MCF 10A (cell line): ENCODE data around the gene ACOT12. TPM values are rescaled to one million over a fixed set of nuclear protein-coding genes. Genes with fewer than 3 reads are reported as not detected.
"Not testable (repeated sequence)": the region's sequence is repeated elsewhere in the genome, so short reads cannot be mapped to it uniquely, and the experiment has no call there.

ENCODE experiments used
- BruUV-seq: library from RNA; stranded (reverse); fragments of 400-500 nt; replicated peaks from 2 replicates; lab custom pipeline; 2021; lab: Mats Ljungman, UMichigan
- CTCF ChIA-PET: fragments of 300-600 bp; sonication (Branson Sonifier 250); formaldehyde crosslinking; extraction: SDS; loops from one replicate; lab custom pipeline; 2021; ENCODE audit warnings: antibody characterized with exemption, inconsistent platforms; lab: Yijun Ruan, JAX
- POLR2A ChIA-PET: fragments of 300-600, 350-650 bp; sonication (Branson Sonifier 250); formaldehyde crosslinking; extraction: SDS; loops from one replicate; lab custom pipeline; 2020; ENCODE audit warnings: antibody characterized with exemption, inconsistent platforms; lab: Yijun Ruan, JAX
- DNase-seq: peaks from one replicate; pipeline ENCODE4 v3.0.0-alpha.2; 2018; ENCODE audit not compliant: unreplicated experiment
- H3K27ac Mint-ChIP-seq: one replicate; pipeline ENCODE4 v1.8.0; 2022; ENCODE audit warnings: mild to moderate bottlenecking, low read depth, mixed read lengths; ENCODE audit not compliant: unreplicated experiment
- H3K27me3 Mint-ChIP-seq: one replicate; pipeline ENCODE4 v1.8.0; 2022; ENCODE audit warnings: mixed read lengths; ENCODE audit not compliant: insufficient read depth, unreplicated experiment
- H3K36me3 Mint-ChIP-seq: one replicate; pipeline ENCODE4 v1.8.0; 2022; ENCODE audit warnings: mild to moderate bottlenecking, moderate library complexity, mixed read lengths; ENCODE audit not compliant: insufficient read depth, unreplicated experiment
- H3K4me1 Mint-ChIP-seq: one replicate; pipeline ENCODE4 v1.8.0; 2022; ENCODE audit warnings: mixed read lengths; ENCODE audit not compliant: insufficient read depth, unreplicated experiment
- H3K4me3 Mint-ChIP-seq: one replicate; pipeline ENCODE4 v1.8.0; 2022; ENCODE audit warnings: mild to moderate bottlenecking, moderate library complexity, mixed read lengths; ENCODE audit not compliant: unreplicated experiment
- H3K9me3 Mint-ChIP-seq: one replicate; pipeline ENCODE4 v1.8.0; 2022; ENCODE audit warnings: mixed read lengths; ENCODE audit not compliant: unreplicated experiment
- CTCF ChIP-seq: fragments of 200-600 bp; IDR thresholded peaks from one replicate; pipeline ENCODE4 v1.8.0; 2022; ENCODE audit warnings: antibody characterized with exemption, mild to moderate bottlenecking; ENCODE audit not compliant: unreplicated experiment
- intact Hi-C: fragments of 100-400 bp; cut with micrococcal nuclease; formaldehyde crosslinking; loops from 2 replicates; pipeline ENCODE4 v1.14.1; 2022
- total RNA-seq: library from RNA; stranded (reverse); gene quantifications from 2 replicates; pipeline ENCODE4 v1.2.3, GENCODE V29; 2022

ACOT12 gene
- total RNA-seq, 1 experiment from 2014 or later = not detected

DNA sequence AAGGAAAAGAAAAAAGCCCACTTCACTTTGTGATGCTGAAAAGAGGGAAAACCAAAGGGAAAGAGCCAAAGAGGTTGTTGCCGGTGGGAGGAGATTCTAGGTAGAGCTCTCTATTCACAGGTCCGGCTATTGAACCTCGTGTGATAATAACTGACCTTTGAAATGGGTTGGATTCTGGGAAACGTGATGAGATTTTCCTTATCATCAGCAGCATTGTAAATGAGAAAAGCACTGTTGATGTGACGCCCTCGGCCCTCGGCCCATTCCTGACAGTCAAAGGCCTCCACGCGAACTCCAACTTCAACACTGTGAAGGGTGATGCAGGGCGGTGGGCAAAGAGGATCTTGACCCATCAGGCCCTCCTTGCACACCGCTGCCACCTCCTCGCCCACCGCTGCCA is 49.2 kb downstream of the ACOT12 start:
- no peak for DNase-seq
- Mint-ChIP-seq H3K27ac (no peak overlapping the region), H3K36me3 (no peaks in the 10 kb centered on the region), H3K4me3 (no peak overlapping the region), H3K27me3 (no peaks in the 10 kb centered on the region), H3K9me3 (no peaks in the 10 kb centered on the region), H3K4me1 (no peaks in the 10 kb centered on the region)
- POLR2A ChIA-PET = interaction anchor here (0.5 kb wide), 1 partner anchor 670 kb away, joined by 3 read pairs; no protein-coding TSS in a partner anchor
- BruUV-seq = no TSS peak
- CTCF ChIA-PET = no interaction called here
- intact Hi-C loops = no loop called here
- no peak for TF ChIP-seq CTCF

GRCh38 chr5:81338213-81338612 is 55.7 kb downstream of the ACOT12 start:
- H3K4me1 Mint-ChIP-seq, H3K4me3 Mint-ChIP-seq, H3K36me3 Mint-ChIP-seq, H3K27me3 Mint-ChIP-seq, CTCF ChIA-PET, DNase-seq, H3K27ac Mint-ChIP-seq, POLR2A ChIA-PET, H3K9me3 Mint-ChIP-seq, intact Hi-C loops, BruUV-seq: not testable (repeated sequence)

- Mint-ChIP-seq H3K36me3 (no peaks in the 10 kb centered on the region), H3K27ac (no peak overlapping the region), H3K27me3 (no peaks in the 10 kb centered on the region), H3K4me1 (no peaks in the 10 kb centered on the region), H3K4me3 (no peak overlapping the region), H3K9me3 (no peaks in the 10 kb centered on the region)
- TF ChIP-seq CTCF = no peak
- no TSS peak for BruUV-seq
- DNase-seq = no peak
- POLR2A ChIA-PET = interaction anchor here (0.9 kb wide), 1 partner anchor 9 kb away, joined by 3 read pairs; no protein-coding TSS in a partner anchor
- CTCF ChIA-PET = no interaction called here
- intact Hi-C loops = no loop called here
Measured at GRCh38 chr5:81337803-81338202, 56.1 kb downstream of the ACOT12 start.

DNA sequence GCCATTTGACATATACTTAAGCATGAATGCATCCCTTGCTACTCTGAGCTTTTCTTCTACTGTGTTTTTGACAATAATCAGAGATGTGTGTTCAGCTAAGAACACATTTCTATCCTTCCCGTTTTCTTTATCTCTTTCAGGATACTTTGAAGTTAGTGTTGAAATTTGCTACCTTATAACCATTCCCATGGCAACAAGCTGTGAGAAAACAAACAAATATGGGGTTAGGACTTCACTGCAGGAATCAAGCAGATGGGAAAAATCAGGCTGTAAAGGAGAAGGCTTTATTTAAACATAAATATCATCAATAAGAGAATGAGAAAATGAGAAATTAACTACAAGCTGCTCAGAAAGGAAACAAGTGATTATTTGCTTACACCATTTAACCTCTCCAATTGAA is 57.4 kb downstream of the ACOT12 start:
- no peaks in the 10 kb centered on the region for H3K4me1 Mint-ChIP-seq
- BruUV-seq = no TSS peak
- ChIA-PET POLR2A (no interaction called here), CTCF (interaction anchor here (0.6 to 0.8 kb wide), 2 partner anchors 17 to 771 kb away, joined by 3 read pairs; no protein-coding TSS in a partner anchor)
- H3K4me3 Mint-ChIP-seq = no peak overlapping the region
- H3K36me3 Mint-ChIP-seq = no peaks in the 10 kb centered on the region
- no peak for TF ChIP-seq CTCF
- DNase-seq = no peak
- H3K27ac Mint-ChIP-seq = no peak overlapping the region
- H3K9me3 Mint-ChIP-seq = no peaks in the 10 kb centered on the region
- H3K27me3 Mint-ChIP-seq = no peaks in the 10 kb centered on the region
- intact Hi-C loops = no loop called here

GRCh38 chr5:81335946-81336345 is 58.0 kb downstream of the ACOT12 start:
- Mint-ChIP-seq H3K4me1 (no peaks in the 10 kb centered on the region), H3K27ac (no peak overlapping the region), H3K27me3 (no peaks in the 10 kb centered on the region), H3K36me3 (no peaks in the 10 kb centered on the region), H3K4me3 (no peak overlapping the region), H3K9me3 (no peaks in the 10 kb centered on the region)
- ChIA-PET POLR2A (no interaction called here), CTCF (interaction anchor here (0.6 to 0.8 kb wide), 2 partner anchors 17 to 35 kb away, joined by 3 read pairs; no protein-coding TSS in a partner anchor)
- DNase-seq = no peak
- intact Hi-C loops = no loop called here
- no peak for TF ChIP-seq CTCF
- no TSS peak for BruUV-seq
